Naive thymus-derived CD8-positive, alpha-beta T cell (primary cell): ENCODE measurements around the gene RENBP. TPM values are rescaled to one million over a fixed set of nuclear protein-coding genes. Genes with fewer than 3 reads are reported as not detected.

Source experiments
- ATAC-seq, 2 donors: fragments of 150-1000 bp; cut with Tn5 transposase in 1 of 2; sonication (Bioruptor Pico), chemical (Tn5 transposase) in 1 of 2; 1 replicate in 1 of 2; 2 replicates in 1 of 2; pipeline ENCODE4 v1.10.0; 2021; ENCODE audit warnings: mild to moderate bottlenecking in 2 of 2, moderate library complexity in 2 of 2
- POLR2A ChIA-PET: fragments of 350-600 bp; sonication (Branson Sonifier 250); formaldehyde crosslinking; loops from one replicate; lab custom pipeline; 2021; ENCODE audit warnings: antibody characterized with exemption; lab: Charles Lee
- DNase-seq, 10 donors: peaks; one replicate each; pipeline versions ENCODE4 v3.0.0 to v3.0.0-alpha.2; 2020 to 2022
- H3K27ac Mint-ChIP-seq, 10 donors: one replicate each; pipeline ENCODE4 v1.8.0; 2020 to 2022; ENCODE audit warnings: mild to moderate bottlenecking in 10 of 10, mixed read lengths in 10 of 10, moderate library complexity in 4 of 10, inconsistent platforms in 1 of 10
- H3K27me3 Mint-ChIP-seq, 5 donors: one replicate each; pipeline ENCODE4 v1.8.0; 2021 to 2022; ENCODE audit warnings: mixed read lengths in 5 of 5
- H3K36me3 Mint-ChIP-seq, 3 donors: one replicate each; pipeline ENCODE4 v1.8.0; 2020 to 2022; ENCODE audit warnings: mixed read lengths in 3 of 3, mild to moderate bottlenecking in 2 of 3, inconsistent platforms in 1 of 3
- H3K4me1 Mint-ChIP-seq, 4 donors: one replicate each; pipeline ENCODE4 v1.8.0; 2021 to 2022; ENCODE audit warnings: mixed read lengths in 4 of 4
- H3K4me3 Mint-ChIP-seq, 10 donors: one replicate each; pipeline ENCODE4 v1.8.0; 2020 to 2022; ENCODE audit warnings: mild to moderate bottlenecking in 10 of 10, mixed read lengths in 10 of 10, moderate library complexity in 6 of 10, inconsistent platforms in 1 of 10
- H3K9me3 Mint-ChIP-seq, 9 donors: one replicate each; pipeline ENCODE4 v1.8.0; 2020 to 2022; ENCODE audit warnings: mixed read lengths in 9 of 9, mild to moderate bottlenecking in 3 of 9, inconsistent platforms in 1 of 9, moderate library complexity in 1 of 9
- polyA plus RNA-seq, 3 donors: library from polyadenylated mRNA; unstranded; fragments of 300-500 nt; fragmentation: Illumina TruSeq; gene quantifications; one replicate each; pipeline ENCODE4 v1.2.3, GENCODE V29; 2021
- total RNA-seq, 8 experiments: library from RNA in 2 of 8; stranded (reverse) in 2 of 8; gene quantifications; one replicate each; pipeline ENCODE4 v1.2.3 and lab custom pipeline; 2021 to 2026

The RENBP gene
- total and polyA plus RNA-seq, 5 experiments from 2014 or later, result 0.49 to 18.2 (median 0.96) TPM

- POLR2A ChIA-PET, result interaction anchor here (0.5 to 17.6 kb wide), 4 partner anchors 16 to 581 kb away, joined by 3 to 388 read pairs (median 138); partner anchors contain the start of genes AVPR2, HCFC1, RENBP and TMEM187
- peaks cover 0 to 17% (median 0%) of the 10 kb centered on the region in 3 donors for H3K36me3 Mint-ChIP-seq
- peak overlapping the region in 7 of 10 donors; percentile 39 to 99 (median 81) for H3K27ac Mint-ChIP-seq
- peaks cover 11 to 41% (median 25%) of the 10 kb centered on the region in 4 donors for H3K4me1 Mint-ChIP-seq
- peak overlapping the region in 2 of 10 donors; percentile 48 to 97 for H3K4me3 Mint-ChIP-seq
- H3K27me3 Mint-ChIP-seq, result no peaks in the 10 kb centered on the region
- ATAC-seq (no peak), DNase-seq (no peak)
- no peaks in the 10 kb centered on the region for H3K9me3 Mint-ChIP-seq
Measured at GRCh38 chrX:153929576-153929975, 14.9 kb downstream of the RENBP start.

GRCh38 chrX:153928846-153929245 is 15.6 kb downstream of the RENBP start:
- peak in 1 of 10 donors; percentile 40 for DNase-seq
- H3K36me3 Mint-ChIP-seq, result peaks cover 0 to 17% (median 0%) of the 10 kb centered on the region in 3 donors
- H3K4me1 Mint-ChIP-seq, result peaks cover 10 to 40% (median 26%) of the 10 kb centered on the region in 4 donors

GRCh38 chrX:153927922-153928760 is 16.3 kb downstream of the RENBP start:
- Mint-ChIP-seq H3K27ac (peak overlapping the region; percentile 94 to 100 (median 99)), H3K36me3 (peaks cover 0 to 17% (median 0%) of the 10 kb centered on the region in 3 donors), H3K27me3 (no peaks in the 10 kb centered on the region), H3K4me3 (peak overlapping the region; percentile 82 to 97 (median 91)), H3K4me1 (peaks cover 8 to 44% (median 30%) of the 10 kb centered on the region in 4 donors), H3K9me3 (no peaks in the 10 kb centered on the region)
- DNase-seq, result peak; percentile 82 to 97 (median 92)
- ATAC-seq, result peak; percentile 70 to 73
- POLR2A ChIA-PET, result interaction anchor here (0.8 to 17.6 kb wide), 13 partner anchors 10 to 470 kb away, joined by 3 to 388 read pairs (median 5); partner anchors contain the start of genes ABCD1, AVPR2, BCAP31 and FLNA

More at GRCh38 chrX:153928846-153929245, 15.6 kb downstream of the RENBP start:
- POLR2A ChIA-PET, result interaction anchor here (0.8 to 17.6 kb wide), 10 partner anchors 11 to 446 kb away, joined by 3 to 388 read pairs (median 7); partner anchors contain the start of genes ABCD1, AVPR2, BCAP31 and FLNA
- no peaks in the 10 kb centered on the region for H3K9me3 Mint-ChIP-seq
- H3K4me3 Mint-ChIP-seq, result peak overlapping the region; percentile 26 to 97 (median 82)
- no peaks in the 10 kb centered on the region for H3K27me3 Mint-ChIP-seq
- peak overlapping the region; percentile 79 to 99 (median 95) for H3K27ac Mint-ChIP-seq
- ATAC-seq, result no peak

- H3K4me3 Mint-ChIP-seq, result peak overlapping the region; percentile 82 to 96 (median 90)
- peak overlapping the region; percentile 94 to 100 (median 99) for H3K27ac Mint-ChIP-seq
- no peaks in the 10 kb centered on the region for H3K9me3 Mint-ChIP-seq
- no peaks in the 10 kb centered on the region for H3K27me3 Mint-ChIP-seq
- ATAC-seq (no peak), DNase-seq (no peak)
- POLR2A ChIA-PET, result interaction anchor here (1.1 to 17.6 kb wide), 12 partner anchors 18 to 835 kb away, joined by 3 to 388 read pairs (median 6); partner anchors contain the start of genes AVPR2, DKC1, HCFC1 and IDH3G
- H3K36me3 Mint-ChIP-seq, result peaks cover 0 to 13% (median 0%) of the 10 kb centered on the region in 3 donors
- H3K4me1 Mint-ChIP-seq, result peaks cover 9 to 49% (median 34%) of the 10 kb centered on the region in 4 donors
Measured at GRCh38 chrX:153927672-153927921, 16.8 kb downstream of the RENBP start.

GRCh38 chrX:153926858-153927671 is 17.4 kb downstream of the RENBP start:
- Mint-ChIP-seq H3K4me3 (peak overlapping the region; percentile 82 to 96 (median 90)), H3K4me1 (peaks cover 10 to 53% (median 39%) of the 10 kb centered on the region in 4 donors), H3K27me3 (no peaks in the 10 kb centered on the region), H3K9me3 (no peaks in the 10 kb centered on the region), H3K36me3 (peaks cover 0 to 13% (median 2%) of the 10 kb centered on the region in 3 donors), H3K27ac (peak overlapping the region; percentile 94 to 100 (median 99))
- DNase-seq (peak; percentile 59 to 90 (median 80)), ATAC-seq (peak; percentile 53 to 56)
- POLR2A ChIA-PET, result interaction anchor here (0.7 to 17.6 kb wide), 21 partner anchors 8 to 835 kb away, joined by 3 to 388 read pairs (median 4); partner anchors contain the start of genes AVPR2, DKC1, EMD and HCFC1

GRCh38 chrX:153926552-153926857 is 17.9 kb downstream of the RENBP start:
- ATAC-seq, result peak in 1 of 2 donors; percentile 1
- Mint-ChIP-seq H3K36me3 (peaks cover 0 to 9% (median 2%) of the 10 kb centered on the region in 3 donors), H3K27ac (peak overlapping the region; percentile 94 to 100 (median 99)), H3K27me3 (no peaks in the 10 kb centered on the region), H3K4me1 (peaks cover 10 to 49% (median 40%) of the 10 kb centered on the region in 4 donors), H3K4me3 (peak overlapping the region; percentile 82 to 96 (median 90)), H3K9me3 (no peaks in the 10 kb centered on the region)
- POLR2A ChIA-PET, result interaction anchor here (0.7 to 17.6 kb wide), 21 partner anchors 8 to 836 kb away, joined by 3 to 388 read pairs (median 4); partner anchors contain the start of genes AVPR2, DKC1, EMD and HCFC1
- no peak for DNase-seq

- Mint-ChIP-seq H3K4me1 (peaks cover 10 to 44% (median 38%) of the 10 kb centered on the region in 4 donors), H3K9me3 (no peaks in the 10 kb centered on the region), H3K27me3 (no peaks in the 10 kb centered on the region), H3K4me3 (peak within 1 kb of the TSS; percentile 82 to 96 (median 93)), H3K36me3 (peaks cover 0 to 6% (median 2%) of the 10 kb centered on the region in 3 donors), H3K27ac (peak within 1 kb of the TSS; percentile 94 to 100 (median 99))
- ATAC-seq (peak in 1 of 2 donors; percentile 5), DNase-seq (peak; percentile 18 to 64 (median 36))
- POLR2A ChIA-PET, result interaction anchor here (0.7 to 17.6 kb wide), 15 partner anchors 9 to 561 kb away, joined by 3 to 388 read pairs (median 4); partner anchors contain the start of genes AVPR2, EMD, HCFC1 and IDH3G
Measured at GRCh38 chrX:153925739-153926551, 18.5 kb downstream of the RENBP start, which contains the start of gene ARHGAP4. ARHGAP4 (minus strand) TSS chrX:153926264; CDS start chrX:153926202, 62 bp downstream.

GRCh38 chrX:153925387-153925738 is 19.1 kb downstream of the RENBP start:
- H3K4me1 Mint-ChIP-seq, result peaks cover 10 to 44% (median 38%) of the 10 kb centered on the region in 4 donors
- POLR2A ChIA-PET, result interaction anchor here (0.9 to 17.6 kb wide), 12 partner anchors 9 to 561 kb away, joined by 3 to 388 read pairs (median 6); partner anchors contain the start of genes AVPR2, HCFC1, IDH3G and NAA10
- H3K4me3 Mint-ChIP-seq, result peak overlapping the region; percentile 82 to 95 (median 93)
- ATAC-seq (no peak), DNase-seq (peak in 4 of 10 donors; percentile 8 to 48 (median 30))
- H3K27me3 Mint-ChIP-seq, result no peaks in the 10 kb centered on the region
- peak overlapping the region; percentile 89 to 99 (median 96) for H3K27ac Mint-ChIP-seq
- no peaks in the 10 kb centered on the region for H3K9me3 Mint-ChIP-seq
- peaks cover 0 to 5% (median 2%) of the 10 kb centered on the region in 3 donors for H3K36me3 Mint-ChIP-seq

GRCh38 chrX:153924149-153924861 is 20.1 kb downstream of the RENBP start:
- H3K27ac Mint-ChIP-seq, result peak overlapping the region; percentile 86 to 99 (median 96)
- H3K36me3 Mint-ChIP-seq, result peaks cover 0 to 13% (median 5%) of the 10 kb centered on the region in 3 donors
- H3K27me3 Mint-ChIP-seq, result no peaks in the 10 kb centered on the region
- H3K4me1 Mint-ChIP-seq, result peaks cover 10 to 49% (median 40%) of the 10 kb centered on the region in 4 donors
- ATAC-seq, result peak; percentile 2 to 18
- DNase-seq, result peak in 8 of 10 donors; percentile 38 to 77 (median 52)
- H3K4me3 Mint-ChIP-seq, result peak overlapping the region; percentile 82 to 95 (median 93)
- POLR2A ChIA-PET, result interaction anchor here (1.6 to 17.6 kb wide), 5 partner anchors 10 to 180 kb away, joined by 3 to 388 read pairs (median 131); partner anchors contain the start of genes AVPR2, HCFC1, NAA10 and RENBP
- no peaks in the 10 kb centered on the region for H3K9me3 Mint-ChIP-seq
